Common myeloid progenitor, CD34-positive (primary cell): ENCODE measurements around the gene EBF3.

Experiments
- CTCF ChIA-PET: fragments of 350-600 bp; sonication (Branson Sonifier 250); formaldehyde crosslinking; loops from one replicate; lab custom pipeline; 2021; ENCODE audit warnings: antibody characterized with exemption; lab: Charles Lee
- POLR2A ChIA-PET: fragments of 350-600 bp; sonication (Branson Sonifier 250); formaldehyde crosslinking; loops from one replicate; lab custom pipeline; 2021; ENCODE audit warnings: antibody characterized with exemption; lab: Charles Lee
- DNase-seq, 3 donors: peaks; one replicate each; pipeline versions ENCODE4 v3.0.0 to v3.0.0-alpha.2; 2013
- H3K27ac ChIP-seq, 2 experiments: 1 replicate in 1 of 2; 2 replicates in 1 of 2; pipeline ENCODE4 v1.7.0; 2013; ENCODE audit warnings: inconsistent platforms in 2 of 2, low read length in 2 of 2, mild to moderate bottlenecking in 2 of 2, low read depth in 1 of 2, moderate library complexity in 1 of 2; ENCODE audit not compliant: severe bottlenecking in 2 of 2, insufficient read depth in 1 of 2, poor library complexity in 1 of 2
- H3K27me3 ChIP-seq, 5 experiments: replicated peaks in 2 of 5; 1 replicate in 3 of 5; 2 replicates in 2 of 5; pipeline versions ENCODE4 v1.6.1 to v1.7.0; 2013; ENCODE audit warnings: low read length in 4 of 5, mild to moderate bottlenecking in 2 of 5, moderate library complexity in 2 of 5, inconsistent platforms in 1 of 5; ENCODE audit not compliant: insufficient read depth in 5 of 5, control insufficient read depth in 4 of 5
- H3K36me3 ChIP-seq, 4 experiments: 1 replicate in 2 of 4; 2 replicates in 2 of 4; pipeline versions ENCODE4 v1.6.1 to v1.7.0; 2013; ENCODE audit warnings: low read length in 3 of 4, control low read depth in 1 of 4, mild to moderate bottlenecking in 1 of 4; ENCODE audit not compliant: control insufficient read depth in 4 of 4, insufficient read depth in 4 of 4
- H3K4me1 ChIP-seq, 4 experiments: 1 replicate in 3 of 4; 2 replicates in 1 of 4; pipeline versions ENCODE4 v1.6.1 to v1.7.1; 2013; ENCODE audit warnings: low read length in 3 of 4, mild to moderate bottlenecking in 3 of 4, control low read depth in 1 of 4, inconsistent platforms in 1 of 4, moderate library complexity in 1 of 4; ENCODE audit not compliant: control insufficient read depth in 4 of 4, insufficient read depth in 4 of 4; ENCODE audit errors: control extremely low read depth in 1 of 4
- H3K4me3 ChIP-seq, 7 experiments: 1 replicate in 4 of 7; 2 replicates in 3 of 7; pipeline versions ENCODE4 v1.5.1 to v1.7.0; 2013; ENCODE audit warnings: mild to moderate bottlenecking in 7 of 7, low read length in 6 of 7, moderate library complexity in 6 of 7, inconsistent platforms in 2 of 7, low read depth in 2 of 7, control low read depth in 1 of 7; ENCODE audit not compliant: insufficient read depth in 4 of 7, control insufficient read depth in 1 of 7; ENCODE audit errors: extremely low read depth in 1 of 7
- H3K9me3 ChIP-seq, 5 experiments: 1 replicate in 4 of 5; 2 replicates in 1 of 5; pipeline versions ENCODE4 v1.6.1 to v1.7.1; 2013; ENCODE audit warnings: low read length in 4 of 5, mild to moderate bottlenecking in 2 of 5, inconsistent platforms in 1 of 5, low read depth in 1 of 5, moderate library complexity in 1 of 5; ENCODE audit not compliant: control insufficient read depth in 4 of 5, insufficient read depth in 2 of 5; ENCODE audit errors: control extremely low read depth in 1 of 5
- WGBS: methylation state at CpG from one replicate; pipeline ENCODE4 v1.1.5; 2013; ENCODE audit not compliant: insufficient coverage; 5-methylcytosine and 5-hydroxymethylcytosine counted together

Gene EBF3

GRCh38 chr10:129837909-129838582 lies 126.0 kb downstream of the EBF3 start:
- Histone ChIP-seq H3K36me3 (no peaks in the 10 kb centered on the region), H3K4me3 (no peak overlapping the region), H3K9me3 (no peaks in the 10 kb centered on the region), H3K27me3 (no peaks in the 10 kb centered on the region), H3K4me1 (no peaks in the 10 kb centered on the region), H3K27ac (no peak overlapping the region)
- ChIA-PET POLR2A (no interaction called here), CTCF (no interaction called here)
- DNase-seq, result no peak
- WGBS, result 95% methylated on average over 16 of the region's 26 CpGs

GRCh38 chr10:129836253-129836652 lies 127.8 kb downstream of the EBF3 start:
- ChIA-PET POLR2A (no interaction called here), CTCF (no interaction called here)
- WGBS, result no CpG with 5 or more reads among the region's 7 CpGs

GRCh38 chr10:129833994-129834739 lies 129.9 kb downstream of the EBF3 start:
- WGBS, result 87% methylated on average over 13 of the region's 15 CpGs
- no peak for DNase-seq
- Histone ChIP-seq H3K4me3 (no peak overlapping the region), H3K9me3 (no peaks in the 10 kb centered on the region), H3K36me3 (no peaks in the 10 kb centered on the region), H3K4me1 (peaks cover 0 to 6% (median 5%) of the 10 kb centered on the region in 4 experiments), H3K27me3 (no peaks in the 10 kb centered on the region), H3K27ac (no peak overlapping the region)
- ChIA-PET POLR2A (no interaction called here), CTCF (no interaction called here)

More at GRCh38 chr10:129836253-129836652, 127.8 kb downstream of the EBF3 start:
- no peak overlapping the region for H3K27ac ChIP-seq
- no peaks in the 10 kb centered on the region for H3K9me3 ChIP-seq
- H3K27me3 ChIP-seq, result no peaks in the 10 kb centered on the region
- H3K4me1 ChIP-seq, result no peaks in the 10 kb centered on the region
- no peak for DNase-seq
- no peaks in the 10 kb centered on the region for H3K36me3 ChIP-seq
- H3K4me3 ChIP-seq, result no peak overlapping the region

- H3K27me3 ChIP-seq, result no peaks in the 10 kb centered on the region
- H3K4me3 ChIP-seq, result no peak overlapping the region
- H3K4me1 ChIP-seq, result peaks cover 0 to 8% (median 6%) of the 10 kb centered on the region in 4 experiments
- ChIA-PET POLR2A (no interaction called here), CTCF (no interaction called here)
- H3K9me3 ChIP-seq, result no peaks in the 10 kb centered on the region
- WGBS, result 96% methylated on average over 7 of the region's 12 CpGs
- no peak overlapping the region for H3K27ac ChIP-seq
- H3K36me3 ChIP-seq, result no peaks in the 10 kb centered on the region
- DNase-seq, result no peak
Measured at GRCh38 chr10:129833468-129833950, 130.6 kb downstream of the EBF3 start.

GRCh38 chr10:129832573-129833467 lies 131.3 kb downstream of the EBF3 start:
- ChIA-PET POLR2A (no interaction called here), CTCF (interaction anchor here (0.8 kb wide), 1 partner anchor 190 kb away, joined by 3 read pairs; no protein-coding TSS in a partner anchor)
- no peak for DNase-seq
- 99% methylated on average over 18 of the region's 22 CpGs for WGBS
- Histone ChIP-seq H3K4me1 (peaks cover 0 to 8% (median 6%) of the 10 kb centered on the region in 4 experiments), H3K4me3 (no peak overlapping the region), H3K36me3 (no peaks in the 10 kb centered on the region), H3K27ac (no peak overlapping the region), H3K9me3 (no peaks in the 10 kb centered on the region), H3K27me3 (no peaks in the 10 kb centered on the region)

GRCh38 chr10:129831150-129831549 lies 132.9 kb downstream of the EBF3 start:
- Histone ChIP-seq H3K4me1 (peaks cover 0 to 8% (median 6%) of the 10 kb centered on the region in 4 experiments), H3K36me3 (no peaks in the 10 kb centered on the region), H3K27me3 (no peaks in the 10 kb centered on the region), H3K27ac (no peak overlapping the region), H3K4me3 (no peak overlapping the region), H3K9me3 (no peaks in the 10 kb centered on the region)
- ChIA-PET CTCF (no interaction called here), POLR2A (no interaction called here)
- WGBS, result 97% methylated on average over 6 of the region's 8 CpGs
- DNase-seq, result no peak
